ENCODE results near the gene ASB12.

ASB12 gene

DNA sequence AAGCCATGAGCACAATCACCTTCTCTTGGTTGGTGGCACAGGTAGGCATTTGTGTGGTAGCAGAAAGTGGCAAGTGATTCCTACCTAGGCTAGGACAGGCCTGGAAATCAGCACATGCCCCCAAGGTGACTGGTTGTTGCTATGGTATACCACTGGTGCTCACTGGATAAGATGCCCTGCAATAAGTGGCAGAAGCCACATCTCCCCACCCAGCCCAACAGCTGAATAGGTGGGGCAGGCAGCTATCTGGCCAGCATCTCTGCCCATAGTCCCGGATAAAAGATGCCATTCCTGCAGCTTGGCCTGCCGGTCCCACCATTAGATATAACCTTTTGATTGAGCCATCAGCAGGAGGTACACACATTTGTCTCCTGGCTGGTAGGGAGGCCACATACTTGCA lies 46.0 kb downstream of the ASB12 start:
- no peak for DNase-seq

DNA sequence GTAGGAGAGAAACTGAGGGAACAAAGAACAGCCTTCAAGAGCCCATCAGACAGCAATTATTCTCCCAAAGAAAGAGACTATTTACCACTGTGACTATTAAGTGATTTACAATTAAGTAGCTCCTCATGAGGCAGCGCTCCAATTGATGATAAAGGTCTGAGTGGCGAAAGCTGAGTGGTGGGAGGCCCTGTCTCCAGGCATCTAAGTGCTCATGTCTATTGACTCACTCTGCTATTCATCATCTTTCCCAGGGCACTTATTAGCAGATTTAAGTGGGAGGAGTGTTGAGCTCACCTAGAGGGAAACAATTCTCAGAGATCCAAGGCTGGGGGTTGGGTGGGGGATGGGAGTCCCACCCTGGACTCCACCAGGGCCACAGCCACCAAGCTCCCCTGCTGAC lies 48.2 kb downstream of the ASB12 start:
- no peak for DNase-seq

DNA sequence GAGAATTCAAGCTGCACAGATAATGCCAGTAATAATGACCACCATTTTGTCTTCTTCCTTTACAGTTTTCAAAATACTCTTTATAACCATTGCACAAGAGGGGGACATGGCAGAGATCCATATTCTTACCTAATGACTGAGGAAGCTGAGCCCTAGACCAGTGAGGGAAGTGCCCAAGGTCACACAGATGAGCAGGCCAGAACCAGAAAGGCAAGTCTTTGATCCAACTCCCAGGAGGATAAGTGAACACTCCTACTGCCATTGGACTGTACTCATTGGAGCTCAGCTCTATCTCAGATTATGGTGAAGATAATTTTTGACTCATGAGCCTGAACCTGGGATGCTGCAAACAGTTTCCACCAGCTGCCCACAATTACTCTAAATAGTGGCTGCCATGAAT lies 53.5 kb downstream of the ASB12 start:
- DNase-seq = no peak
